ENCODE data around the gene AFG3L2. TPM values are rescaled to one million over a fixed set of nuclear protein-coding genes. Genes with fewer than 3 reads are reported as not detected.
A peak's percentile ranks its signal among the peaks of the same experiment; 100 is the strongest.

Gene AFG3L2
- total RNA-seq, 5 donors from 2014 or later (not counting 1 experiment from before 2014, with no cell fraction given) = 30.6 to 37.4 (median 36.3) TPM

DNA sequence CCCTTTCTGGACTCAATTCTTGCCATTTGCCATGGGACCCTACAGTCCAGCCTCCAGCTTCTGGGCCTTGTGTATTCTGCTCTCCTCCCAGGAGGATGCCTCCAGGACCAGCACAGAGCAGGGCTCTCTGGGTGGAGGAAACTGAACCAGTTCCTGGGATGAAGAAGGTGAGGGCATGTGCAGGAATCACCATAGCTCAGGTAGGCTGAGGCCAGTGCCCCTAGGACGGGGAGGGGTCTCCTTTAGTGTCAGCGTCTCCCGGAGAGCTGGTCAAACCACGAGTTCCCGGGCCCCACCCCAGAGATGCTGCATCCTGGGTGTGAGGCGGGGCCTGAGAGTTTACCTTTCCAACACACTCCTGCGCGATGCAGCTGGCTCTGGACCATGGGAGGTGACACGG, 24.9 kb upstream of the AFG3L2 start:
- H3K4me3 ChIP-seq (ENCODE audit: control insufficient read depth in 1 of 2, extremely low read depth in 1 of 2, low read length in 1 of 2) = no peak overlapping the region
- 48% methylated on average over 4 of the region's 9 CpGs for WGBS (ENCODE audit: insufficient coverage)
- no peak overlapping the region for H3K27ac Mint-ChIP-seq
- POLR2A ChIA-PET = no interaction called here
- H3K27me3 Mint-ChIP-seq = peaks cover 37 to 60% of the 10 kb centered on the region in 2 donors
- DNase-seq = no peak
- ATAC-seq (replicated peaks in 1 of 4) = no peak
- no peaks in the 10 kb centered on the region for H3K36me3 Mint-ChIP-seq
- peaks cover 4 to 68% of the 10 kb centered on the region in 2 experiments for H3K27me3 ChIP-seq (replicated peaks in 1 of 2; ENCODE audit: control insufficient read depth in 2 of 2, extremely low read depth in 1 of 2, insufficient read depth in 2 of 2, low read length in 1 of 2)
- H3K9me3 Mint-ChIP-seq = no peaks in the 10 kb centered on the region
- H3K4me3 Mint-ChIP-seq = no peak overlapping the region
- CTCF ChIA-PET = interaction anchor here in 1 of 2 donors (0.5 kb wide), 1 partner anchor 242 kb away, joined by 5 read pairs; no protein-coding TSS in a partner anchor
- H3K27ac ChIP-seq (ENCODE audit: low read length) = no peak overlapping the region
- H3K4me1 Mint-ChIP-seq = peaks cover 9 to 11% (median 10%) of the 10 kb centered on the region in 3 donors
- no peaks in the 10 kb centered on the region for H3K9me3 ChIP-seq
- H3K36me3 ChIP-seq (ENCODE audit: control insufficient read depth in 2 of 2, extremely low read depth in 1 of 2, insufficient read depth in 1 of 2, low read length in 1 of 2) = no peaks in the 10 kb centered on the region
- peaks cover 6 to 7% of the 10 kb centered on the region in 2 experiments for H3K4me1 ChIP-seq (ENCODE audit: control insufficient read depth in 1 of 2, extremely low read depth in 1 of 2, insufficient read depth in 2 of 2, low read length in 2 of 2)

DNA sequence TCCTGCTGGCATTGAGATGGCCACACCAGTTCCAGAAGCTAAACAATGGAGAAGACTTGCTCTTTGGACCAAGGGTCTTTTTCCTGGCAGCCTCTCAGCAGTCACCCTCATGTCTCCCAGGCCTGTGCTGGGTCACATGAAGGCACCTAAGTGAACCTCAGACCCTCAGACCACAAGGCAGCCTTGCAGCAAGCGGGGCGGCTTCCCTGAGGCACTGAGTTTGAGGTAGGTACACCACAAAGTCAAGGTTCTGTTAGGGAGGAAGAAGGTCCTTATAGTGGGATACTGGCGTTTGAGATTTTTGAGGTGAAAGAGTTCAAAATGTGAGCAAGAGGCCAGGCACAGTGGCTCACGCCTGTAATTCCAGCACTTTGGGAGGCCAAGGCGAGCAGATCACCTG, 22.2 kb upstream of the AFG3L2 start:
- Mint-ChIP-seq H3K4me3 (no peak overlapping the region), H3K36me3 (no peaks in the 10 kb centered on the region), H3K4me1 (no peaks in the 10 kb centered on the region), H3K27ac (no peak overlapping the region), H3K27me3 (peaks cover 37 to 55% of the 10 kb centered on the region in 2 donors), H3K9me3 (no peaks in the 10 kb centered on the region)
- ChIA-PET CTCF (no interaction called here), POLR2A (no interaction called here)
- DNase-seq (no peak), ATAC-seq (replicated peaks in 1 of 4) (no peak)
- Histone ChIP-seq H3K4me3 (ENCODE audit: control insufficient read depth in 1 of 2, extremely low read depth in 1 of 2, low read length in 1 of 2) (no peak overlapping the region), H3K27ac (ENCODE audit: low read length) (no peak overlapping the region), H3K4me1 (ENCODE audit: control insufficient read depth in 1 of 2, extremely low read depth in 1 of 2, insufficient read depth in 2 of 2, low read length in 2 of 2) (no peaks in the 10 kb centered on the region), H3K9me3 (no peaks in the 10 kb centered on the region), H3K27me3 (replicated peaks in 1 of 2; ENCODE audit: control insufficient read depth in 2 of 2, extremely low read depth in 1 of 2, insufficient read depth in 2 of 2, low read length in 1 of 2) (peaks cover 0 to 74% of the 10 kb centered on the region in 2 experiments), H3K36me3 (ENCODE audit: control insufficient read depth in 2 of 2, extremely low read depth in 1 of 2, insufficient read depth in 1 of 2, low read length in 1 of 2) (no peaks in the 10 kb centered on the region)
- 89% methylated on average over 1 of the region's 5 CpGs for WGBS (ENCODE audit: insufficient coverage)

DNA sequence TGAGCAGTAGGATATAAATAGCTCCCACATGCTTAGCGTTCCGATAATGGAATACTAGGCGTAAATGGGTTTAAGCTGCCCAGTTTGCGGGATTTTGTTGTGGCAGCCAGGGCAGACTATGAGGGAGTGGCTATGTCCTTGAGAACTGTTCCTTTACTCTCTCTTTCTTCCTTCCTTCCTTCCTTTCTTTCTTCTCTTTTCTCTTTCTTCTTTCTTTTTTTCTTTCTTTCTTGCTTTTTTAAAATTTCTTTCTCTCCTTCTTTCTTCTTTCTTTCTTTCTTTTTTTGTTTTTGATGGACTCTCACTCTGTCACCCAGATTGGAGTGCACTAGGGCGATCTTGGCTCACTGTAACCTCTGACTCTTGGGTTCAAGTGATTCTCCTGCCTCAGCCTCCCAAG, 21.6 kb upstream of the AFG3L2 start:
- H3K27ac ChIP-seq (ENCODE audit: low read length) = no peak overlapping the region
- ATAC-seq (replicated peaks in 1 of 4) (no peak), DNase-seq (no peak)
- ChIA-PET CTCF (interaction anchor here in 1 of 2 donors (0.7 kb wide), 1 partner anchor 541 kb away, joined by 4 read pairs; no protein-coding TSS in a partner anchor), POLR2A (interaction anchor here in 1 of 2 donors (0.6 to 0.7 kb wide), 3 partner anchors 13 to 856 kb away, joined by 4 to 11 read pairs (median 10); no protein-coding TSS in a partner anchor)
- Mint-ChIP-seq H3K4me1 (no peaks in the 10 kb centered on the region), H3K27me3 (peaks cover 34 to 51% of the 10 kb centered on the region in 2 donors), H3K27ac (no peak overlapping the region), H3K9me3 (no peaks in the 10 kb centered on the region), H3K4me3 (no peak overlapping the region), H3K36me3 (no peaks in the 10 kb centered on the region)
- H3K27me3 ChIP-seq (replicated peaks in 1 of 2; ENCODE audit: control insufficient read depth in 2 of 2, extremely low read depth in 1 of 2, insufficient read depth in 2 of 2, low read length in 1 of 2) = peaks cover 0 to 73% of the 10 kb centered on the region in 2 experiments
- no peaks in the 10 kb centered on the region for H3K36me3 ChIP-seq (ENCODE audit: control insufficient read depth in 2 of 2, extremely low read depth in 1 of 2, insufficient read depth in 1 of 2, low read length in 1 of 2)
- H3K9me3 ChIP-seq = no peaks in the 10 kb centered on the region
- H3K4me1 ChIP-seq (ENCODE audit: control insufficient read depth in 1 of 2, extremely low read depth in 1 of 2, insufficient read depth in 2 of 2, low read length in 2 of 2) = no peaks in the 10 kb centered on the region
- WGBS (ENCODE audit: insufficient coverage) = no CpG with 5 or more reads among the region's 5 CpGs
- no peak overlapping the region for H3K4me3 ChIP-seq (ENCODE audit: control insufficient read depth in 1 of 2, extremely low read depth in 1 of 2, low read length in 1 of 2)

DNA sequence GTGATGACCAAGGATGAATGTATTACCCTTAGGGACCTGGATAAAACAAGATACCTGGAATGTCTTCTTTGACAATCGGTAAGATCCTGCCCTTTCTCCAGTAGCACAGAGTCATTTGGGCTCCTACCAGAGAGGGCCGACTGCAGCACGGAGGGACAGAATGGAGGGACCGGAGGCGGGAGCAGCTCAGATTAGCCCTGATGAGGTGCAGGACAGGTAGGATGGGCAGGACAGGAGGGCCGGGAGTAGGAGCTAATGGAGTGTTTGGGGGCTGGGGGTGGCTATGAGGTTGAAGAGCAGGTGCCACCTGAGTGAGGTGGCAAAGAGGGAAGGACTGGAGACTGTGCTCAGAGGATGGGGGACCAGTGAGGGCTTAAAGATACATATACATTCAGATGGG, 20.8 kb upstream of the AFG3L2 start:
- POLR2A ChIA-PET = interaction anchor here in 1 of 2 donors (0.6 kb wide), 1 partner anchor 14 kb away, joined by 11 read pairs; no protein-coding TSS in a partner anchor
- DNase-seq = no peak
- no peaks in the 10 kb centered on the region for H3K4me1 ChIP-seq (ENCODE audit: control insufficient read depth in 1 of 2, extremely low read depth in 1 of 2, insufficient read depth in 2 of 2, low read length in 2 of 2)
- Mint-ChIP-seq H3K36me3 (no peaks in the 10 kb centered on the region), H3K4me3 (no peak overlapping the region), H3K27ac (no peak overlapping the region), H3K4me1 (no peaks in the 10 kb centered on the region), H3K27me3 (peaks cover 32 to 44% of the 10 kb centered on the region in 2 donors), H3K9me3 (no peaks in the 10 kb centered on the region)
- H3K4me3 ChIP-seq (ENCODE audit: control insufficient read depth in 1 of 2, extremely low read depth in 1 of 2, low read length in 1 of 2) = no peak overlapping the region
- CTCF ChIA-PET = no interaction called here
- 89% methylated on average over 6 of the region's 6 CpGs for WGBS (ENCODE audit: insufficient coverage)
- H3K36me3 ChIP-seq (ENCODE audit: control insufficient read depth in 2 of 2, extremely low read depth in 1 of 2, insufficient read depth in 1 of 2, low read length in 1 of 2) = no peaks in the 10 kb centered on the region
- H3K9me3 ChIP-seq = no peaks in the 10 kb centered on the region
- no peak overlapping the region for H3K27ac ChIP-seq (ENCODE audit: low read length)
- no peak for ATAC-seq (replicated peaks in 1 of 4)
- peaks cover 0 to 66% of the 10 kb centered on the region in 2 experiments for H3K27me3 ChIP-seq (replicated peaks in 1 of 2; ENCODE audit: control insufficient read depth in 2 of 2, extremely low read depth in 1 of 2, insufficient read depth in 2 of 2, low read length in 1 of 2)

DNA sequence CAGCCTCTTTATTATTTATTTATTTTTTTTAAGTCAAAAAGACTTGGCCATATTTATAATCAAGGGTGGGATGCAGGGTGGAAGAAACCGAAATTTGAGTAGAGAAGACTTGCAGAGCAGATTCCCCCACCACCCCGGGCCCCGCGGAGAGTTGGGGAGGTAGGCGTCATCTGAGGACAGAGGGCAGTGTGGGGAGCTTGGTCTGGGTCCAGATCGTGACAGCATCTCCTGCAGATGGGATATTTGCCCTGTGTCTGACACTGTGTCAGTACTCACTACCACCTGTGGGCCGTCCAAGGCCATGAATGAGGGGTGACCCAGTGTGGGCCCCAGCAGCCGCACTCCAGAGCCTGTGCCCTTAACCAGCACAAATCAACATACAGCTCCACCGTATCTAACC, 20.2 kb upstream of the AFG3L2 start:
- Histone ChIP-seq H3K9me3 (no peaks in the 10 kb centered on the region), H3K4me1 (ENCODE audit: control insufficient read depth in 1 of 2, extremely low read depth in 1 of 2, insufficient read depth in 2 of 2, low read length in 2 of 2) (no peaks in the 10 kb centered on the region), H3K27ac (ENCODE audit: low read length) (no peak overlapping the region), H3K27me3 (replicated peaks in 1 of 2; ENCODE audit: control insufficient read depth in 2 of 2, extremely low read depth in 1 of 2, insufficient read depth in 2 of 2, low read length in 1 of 2) (peaks cover 0 to 61% of the 10 kb centered on the region in 2 experiments), H3K36me3 (ENCODE audit: control insufficient read depth in 2 of 2, extremely low read depth in 1 of 2, insufficient read depth in 1 of 2, low read length in 1 of 2) (no peaks in the 10 kb centered on the region), H3K4me3 (ENCODE audit: control insufficient read depth in 1 of 2, extremely low read depth in 1 of 2, low read length in 1 of 2) (no peak overlapping the region)
- 96% methylated on average over 4 of the region's 9 CpGs for WGBS (ENCODE audit: insufficient coverage)
- H3K9me3 Mint-ChIP-seq = no peaks in the 10 kb centered on the region
- DNase-seq (no peak), ATAC-seq (replicated peaks in 1 of 4) (no peak)
- no peak overlapping the region for H3K27ac Mint-ChIP-seq
- POLR2A ChIA-PET = no interaction called here
- no peaks in the 10 kb centered on the region for H3K36me3 Mint-ChIP-seq
- H3K4me1 Mint-ChIP-seq = no peaks in the 10 kb centered on the region
- CTCF ChIA-PET = interaction anchor here in 1 of 2 donors (0.6 to 1.4 kb wide), 3 partner anchors 263 to 536 kb away, joined by 3 to 4 read pairs (median 3); no protein-coding TSS in a partner anchor
- no peak overlapping the region for H3K4me3 Mint-ChIP-seq
- H3K27me3 Mint-ChIP-seq = peaks cover 26 to 39% of the 10 kb centered on the region in 2 donors

DNA sequence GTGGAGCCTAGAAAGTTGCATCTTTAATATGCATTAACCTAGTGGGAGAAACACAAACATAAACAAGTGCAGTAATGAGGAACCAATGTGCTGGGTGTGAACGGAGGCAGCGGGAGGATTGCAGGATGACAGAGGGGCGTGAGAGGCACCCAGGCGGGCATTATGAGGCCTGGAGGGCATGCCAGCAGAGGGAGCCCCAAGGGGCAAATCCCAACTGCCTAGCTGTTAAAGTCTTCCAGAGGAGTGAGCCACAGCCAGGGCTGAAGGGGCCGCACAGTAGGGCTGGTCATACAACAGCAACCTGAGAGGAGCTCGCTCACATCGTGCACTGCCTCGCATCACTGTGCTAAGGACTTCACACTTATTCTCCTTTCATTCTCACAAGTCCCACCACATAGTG, 17.4 kb upstream of the AFG3L2 start:
- Mint-ChIP-seq H3K4me1 (no peaks in the 10 kb centered on the region), H3K27ac (no peak overlapping the region), H3K4me3 (no peak overlapping the region), H3K9me3 (no peaks in the 10 kb centered on the region), H3K27me3 (peaks cover 20 to 22% of the 10 kb centered on the region in 2 donors), H3K36me3 (no peaks in the 10 kb centered on the region)
- Histone ChIP-seq H3K4me1 (ENCODE audit: control insufficient read depth in 1 of 2, extremely low read depth in 1 of 2, insufficient read depth in 2 of 2, low read length in 2 of 2) (no peaks in the 10 kb centered on the region), H3K27ac (ENCODE audit: low read length) (no peak overlapping the region), H3K9me3 (no peaks in the 10 kb centered on the region), H3K4me3 (ENCODE audit: control insufficient read depth in 1 of 2, extremely low read depth in 1 of 2, low read length in 1 of 2) (no peak overlapping the region), H3K36me3 (ENCODE audit: control insufficient read depth in 2 of 2, extremely low read depth in 1 of 2, insufficient read depth in 1 of 2, low read length in 1 of 2) (no peaks in the 10 kb centered on the region), H3K27me3 (replicated peaks in 1 of 2; ENCODE audit: control insufficient read depth in 2 of 2, extremely low read depth in 1 of 2, insufficient read depth in 2 of 2, low read length in 1 of 2) (peaks cover 0 to 36% of the 10 kb centered on the region in 2 experiments)
- 62% methylated on average over 6 of the region's 8 CpGs for WGBS (ENCODE audit: insufficient coverage)
- peak in 5 of 35 experiments; percentile 3 to 28 (median 10) for DNase-seq
- ChIA-PET POLR2A (no interaction called here), CTCF (interaction anchor here in 1 of 2 donors (0.5 to 0.7 kb wide), 2 partner anchors 287 to 1654 kb away, joined by 6 to 7 read pairs; no protein-coding TSS in a partner anchor)
- ATAC-seq (replicated peaks in 1 of 4) = no peak

All from T-cell (primary cell).